IPS-NIHi7 (cell line): ENCODE measurements around the gene RNF11.

Source experiments
- DNase-seq: peaks from one replicate; pipeline ENCODE4 v3.0.0; 2012; ENCODE audit warnings: mixed read lengths; ENCODE audit errors: extremely low spot score

Gene RNF11

GRCh38 chr1:51295926-51296325, 59.9 kb downstream of the RNF11 start:
- no peak for DNase-seq

GRCh38 chr1:51296383-51297357, 60.6 kb downstream of the RNF11 start:
- peak; percentile 94 for DNase-seq

GRCh38 chr1:51297401-51298321, 61.6 kb downstream of the RNF11 start:
- DNase-seq = no peak

DNA sequence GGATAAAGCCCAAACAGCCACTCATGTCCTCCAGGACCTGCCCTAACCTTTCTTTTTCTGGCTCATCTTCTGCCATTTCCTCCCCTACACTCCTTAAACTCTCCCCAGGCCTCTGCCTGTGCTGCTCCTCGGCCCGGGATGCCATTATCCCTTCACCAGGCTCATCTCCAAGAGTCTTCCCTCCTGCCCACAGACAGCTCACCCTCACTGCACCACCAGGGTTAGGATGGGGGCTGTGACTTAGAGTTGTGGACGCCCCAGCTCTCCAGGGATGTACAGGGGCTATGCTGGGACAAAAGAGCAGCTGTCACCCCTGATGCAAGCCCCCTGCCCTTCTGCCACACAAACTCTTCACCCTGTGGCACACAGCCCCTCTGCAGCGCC, 62.2 kb downstream of the RNF11 start:
- DNase-seq = no peak

GRCh38 chr1:51299185-51299885, 63.3 kb downstream of the RNF11 start:
- no peak for DNase-seq

- no peak for DNase-seq
Observed at GRCh38 chr1:51299981-51300670, 64.1 kb downstream of the RNF11 start.

DNA sequence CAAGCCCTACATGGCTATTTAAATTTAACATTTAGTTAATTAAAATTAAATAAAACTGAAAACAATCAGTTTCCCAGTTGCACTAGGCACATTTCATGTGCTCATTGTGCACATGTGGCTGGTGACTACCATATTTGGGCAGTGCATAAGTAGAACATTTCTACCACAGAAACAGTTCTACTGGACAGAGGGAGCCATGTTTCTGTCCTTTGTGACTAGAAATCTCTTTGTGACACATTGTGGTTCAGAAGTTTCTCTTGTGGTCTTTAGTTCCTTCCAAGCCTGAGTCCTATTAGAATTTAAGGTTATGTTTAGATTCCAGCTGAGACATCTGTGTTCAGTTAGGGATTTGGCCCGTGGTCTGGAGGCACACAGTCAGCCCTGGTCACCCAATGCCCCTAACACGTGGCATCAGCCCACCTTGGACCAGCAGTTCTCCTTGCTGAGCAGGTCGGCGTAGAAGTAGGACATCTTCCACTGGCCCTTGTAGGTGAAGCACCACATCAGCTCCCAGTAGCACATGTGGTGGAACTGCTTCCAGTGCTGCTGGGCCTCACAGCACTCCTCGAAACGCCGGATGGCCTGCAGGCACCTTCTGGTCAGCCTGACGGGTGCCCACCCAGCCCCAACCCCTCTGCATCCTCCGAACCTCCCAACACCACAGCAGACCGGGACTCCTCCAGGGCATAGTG, 65.2 kb downstream of the RNF11 start:
- DNase-seq = no peak

GRCh38 chr1:51301844-51302162, 65.7 kb downstream of the RNF11 start:
- DNase-seq = no peak

GRCh38 chr1:51302270-51302669, 66.2 kb downstream of the RNF11 start:
- no peak for DNase-seq

- no peak for DNase-seq
Observed at GRCh38 chr1:51302746-51303145, 66.7 kb downstream of the RNF11 start.

GRCh38 chr1:51303315-51303714, 67.2 kb downstream of the RNF11 start:
- no peak for DNase-seq

DNA sequence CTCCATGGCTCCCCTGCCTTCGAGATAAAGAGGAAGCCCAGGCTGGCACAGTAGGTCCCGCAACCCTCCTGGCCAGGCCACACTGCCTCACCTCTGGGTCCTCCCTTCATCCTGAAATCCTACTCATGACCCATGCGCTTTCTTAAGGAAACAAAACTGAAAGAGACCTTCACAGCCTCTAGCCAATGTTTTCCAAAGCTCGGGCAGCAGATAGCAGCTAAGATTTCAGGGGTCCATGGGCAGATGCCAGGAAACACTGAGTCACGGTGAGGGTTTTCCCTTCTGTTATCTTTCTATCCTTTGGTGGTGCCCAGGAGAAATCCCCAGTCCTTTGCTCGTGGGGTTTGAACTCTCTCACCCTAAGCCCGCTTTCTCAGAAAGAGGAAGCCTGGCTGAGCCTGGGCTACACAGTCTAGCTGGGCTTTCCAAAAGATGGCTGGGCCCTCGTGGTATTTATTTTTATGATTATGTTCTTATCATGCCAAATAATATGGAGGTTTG, 67.7 kb downstream of the RNF11 start:
- DNase-seq = no peak

DNA sequence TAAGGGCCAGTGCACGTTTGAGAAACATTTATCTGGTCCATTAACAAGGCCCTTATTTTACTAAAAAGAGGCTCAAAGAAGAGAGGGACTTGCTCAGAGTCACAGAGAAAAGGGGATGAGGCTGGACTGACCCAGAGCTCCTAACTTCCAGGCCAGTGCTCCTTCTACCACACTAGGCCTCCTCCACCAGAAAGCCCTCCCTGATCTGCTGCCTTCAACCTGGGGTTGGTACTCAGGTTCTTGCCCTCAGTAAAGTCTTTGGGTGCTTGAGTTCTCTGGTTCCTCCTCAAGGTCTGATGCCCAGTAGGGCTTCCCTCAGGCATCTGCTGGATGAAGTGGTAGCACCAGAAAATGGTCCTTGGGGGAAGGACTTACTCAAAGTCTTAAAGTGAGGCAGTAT, 68.3 kb downstream of the RNF11 start:
- DNase-seq = no peak

GRCh38 chr1:51305371-51305823, 69.3 kb downstream of the RNF11 start:
- DNase-seq = no peak

GRCh38 chr1:51306950-51307349, 70.9 kb downstream of the RNF11 start:
- no peak for DNase-seq

- DNase-seq = no peak
Observed at GRCh38 chr1:51308636-51309035, 72.6 kb downstream of the RNF11 start.

- DNase-seq = no peak
Observed at GRCh38 chr1:51309291-51309690, 73.2 kb downstream of the RNF11 start.

DNA sequence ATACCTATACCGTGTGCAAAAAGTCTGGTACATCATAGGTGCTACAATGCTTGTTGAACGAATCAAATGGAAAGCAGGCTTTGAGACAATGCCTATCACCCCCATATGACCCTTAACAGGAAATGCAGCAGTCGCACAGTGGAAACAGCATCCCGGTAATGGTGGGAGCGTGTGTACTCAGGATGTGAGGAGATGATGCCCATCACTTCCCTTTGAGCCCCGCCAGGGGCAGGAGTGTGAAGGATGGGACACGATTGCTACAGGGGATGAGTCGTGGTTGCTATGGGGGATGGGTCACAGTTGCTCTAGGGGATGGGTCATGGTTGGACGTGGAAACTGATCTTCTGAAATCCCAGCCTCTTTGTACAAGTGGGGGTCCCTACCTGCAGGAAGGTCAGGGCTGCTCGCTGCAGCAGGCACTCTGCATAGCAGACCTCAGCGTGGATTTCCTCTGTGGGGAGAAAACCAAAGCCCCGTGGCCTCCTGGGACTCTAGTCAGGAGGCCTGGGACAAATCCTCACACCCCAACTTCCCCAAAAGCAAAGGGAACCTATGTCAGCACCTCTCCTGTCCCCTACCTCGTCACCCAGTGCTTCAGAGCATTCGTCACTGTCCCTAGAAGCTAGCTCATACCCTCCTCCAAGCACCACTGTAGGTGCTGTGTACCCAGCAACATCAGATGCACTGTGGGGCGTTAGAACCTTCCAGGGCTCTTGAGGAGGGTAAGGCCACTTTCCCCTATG, 75.0 kb downstream of the RNF11 start:
- no peak for DNase-seq

- no peak for DNase-seq
Observed at GRCh38 chr1:51311826-51312225, 75.8 kb downstream of the RNF11 start.

GRCh38 chr1:51312718-51313117, 76.6 kb downstream of the RNF11 start:
- no peak for DNase-seq
